GM12878 (cell line): Measurements from ENCODE around the gene PREX1. TPM values are rescaled to one million over a fixed set of nuclear protein-coding genes. Genes with fewer than 3 reads are reported as not detected.

Source experiments
- ATAC-seq: fragments of 200-7000 bp; cut with Tn5 transposase; 3 replicates; pipeline ENCODE4 v1.9.1; 2020; ENCODE audit warnings: mild to moderate bottlenecking, moderate library complexity
- BruUV-seq: library from RNA; stranded (reverse); fragments of 400-500 nt; replicated peaks from 2 replicates; lab custom pipeline; 2021; lab: Mats Ljungman, UMichigan
- CTCF ChIA-PET: fragments of 300-600 bp; sonication (Branson Sonifier 250); formaldehyde crosslinking; extraction: SDS; loops from one replicate; lab custom pipeline; 2021; ENCODE audit warnings: inconsistent platforms; lab: Yijun Ruan, JAX
- POLR2A ChIA-PET: fragments of 350-600 bp; formaldehyde crosslinking; extraction: SDS; loops from one replicate; lab custom pipeline; 2021; ENCODE audit warnings: inconsistent platforms; lab: Charles Lee
- RAD21 ChIA-PET: fragments of 300-600 bp; sonication (Branson Sonifier 250); formaldehyde crosslinking; loops from one replicate; lab custom pipeline; 2023; ENCODE audit warnings: antibody characterized with exemption; ENCODE audit not compliant: unreplicated experiment; lab: Charles Lee
- SMC1A ChIA-PET: fragments of 300-600 bp; sonication (Branson Sonifier 250); formaldehyde crosslinking; loops from one replicate; lab custom pipeline; 2023; ENCODE audit not compliant: unreplicated experiment, uncharacterized antibody; lab: Charles Lee
- DNase-seq: peaks from one replicate; pipeline ENCODE4 v3.0.0-alpha.2; 2011; ENCODE audit warnings: low read depth, low spot score
- FAIRE-seq: peaks from 3 replicates; lab custom pipeline; 2011; peaks lifted over from hg19 to GRCh38; lab: Jason Lieb, UNC
- H2AFZ ChIP-seq: 2 replicates; pipeline ENCODE4 v1.6.0; 2011; ENCODE audit warnings: low read depth, low read length, control low read depth; ENCODE audit not compliant: control insufficient read depth
- H3K27ac ChIP-seq: 2 replicates; pipeline ENCODE4 v1.5.1; 2011; ENCODE audit warnings: control low read depth; ENCODE audit not compliant: control insufficient read depth, insufficient read depth
- H3K27me3 ChIP-seq, 2 experiments: replicated peaks in 1 of 2; 2 replicates each; pipeline versions ENCODE4 v1.6.0 to v1.6.1; 2011; ENCODE audit warnings: low read length in 1 of 2; ENCODE audit not compliant: control insufficient read depth in 2 of 2, insufficient read depth in 2 of 2
- H3K36me3 ChIP-seq, 2 experiments: 2 replicates each; pipeline ENCODE4 v1.5.1; 2011; ENCODE audit warnings: low read length in 1 of 2; ENCODE audit not compliant: control insufficient read depth in 2 of 2, insufficient read depth in 2 of 2
- H3K4me1 ChIP-seq: 2 replicates; pipeline ENCODE4 v1.6.1; 2011; ENCODE audit warnings: mild to moderate bottlenecking, low read length, moderate library complexity, mixed read lengths; ENCODE audit not compliant: control insufficient read depth, insufficient read depth
- H3K4me2 ChIP-seq: 2 replicates; pipeline ENCODE4 v1.6.0; 2011; ENCODE audit warnings: control low read depth; ENCODE audit not compliant: control insufficient read depth, insufficient read depth
- H3K4me3 ChIP-seq: fragments of 200-600 bp; sonication (generic); 2 replicates; pipeline ENCODE4 v1.5.1; 2016
- H3K79me2 ChIP-seq: 2 replicates; pipeline ENCODE4 v1.6.0; 2011; ENCODE audit warnings: low read length; ENCODE audit not compliant: control insufficient read depth, insufficient read depth
- H3K9ac ChIP-seq: 2 replicates; pipeline ENCODE4 v1.8.0; 2011; ENCODE audit warnings: low read length, control low read depth, mixed read lengths; ENCODE audit not compliant: control insufficient read depth, insufficient read depth
- H3K9me3 ChIP-seq: replicated peaks from 3 replicates; pipeline ENCODE4 v1.5.1; 2011; ENCODE audit warnings: mild to moderate bottlenecking, low read length; ENCODE audit not compliant: control insufficient read depth, insufficient read depth
- H4K20me1 ChIP-seq: 2 replicates; pipeline ENCODE4 v1.6.0; 2011; ENCODE audit not compliant: control insufficient read depth, insufficient read depth
- BCLAF1 ChIP-seq: fragments of 450-650 bp; IDR thresholded peaks from 2 replicates; pipeline ENCODE4 v1.6.1; 2017; ENCODE audit warnings: antibody characterized with exemption, mild to moderate bottlenecking, moderate library complexity
- CBX3 ChIP-seq: fragments of 200-600 bp; sonication (generic); IDR thresholded peaks from 2 replicates; pipeline ENCODE4 v1.6.1; 2016; ENCODE audit warnings: low read depth, borderline replicate concordance
- SMARCA5 ChIP-seq: fragments of 450-650 bp; IDR thresholded peaks from 2 replicates; pipeline ENCODE4 v1.6.1; 2017; ENCODE audit warnings: mild to moderate bottlenecking
- SUZ12 ChIP-seq: fragments of 200-600 bp; sonication (generic); IDR thresholded peaks from one replicate; pipeline ENCODE4 v1.6.1; 2018; ENCODE audit warnings: antibody characterized with exemption, mild to moderate bottlenecking; ENCODE audit not compliant: unreplicated experiment
- WGBS: methylation state at CpG from one replicate; pipeline ENCODE4 v1.1.6; 2016; ENCODE audit warnings: low lambda C conversion rate; ENCODE audit not compliant: insufficient replicate concordance, insufficient coverage; ENCODE audit errors: missing lambda C conversion rate; 5-methylcytosine and 5-hydroxymethylcytosine counted together
- in situ Hi-C: fragments of 300-500 bp; cut with MboI; formaldehyde crosslinking; loops from 9 replicates; pipeline ENCODE4 v1.14.3; 2018; ENCODE audit warnings: mixed read lengths
- intact Hi-C: fragments of 100-400 bp; cut with micrococcal nuclease; formaldehyde crosslinking; loops from one replicate; pipeline ENCODE4 v1.14.2; 2022; ENCODE audit not compliant: unreplicated experiment
- polyA plus RNA-seq, 11 experiments: library from polyadenylated mRNA; depleted of rRNA in 4 of 11; unstranded in 6 of 11; stranded (reverse) in 5 of 11; fragments of >200 nt; fragmentation: Nextera tagmentation in 4 of 11; fragmentation: Illumina TruSeq in 1 of 11; extraction: Ambion mirVana in 4 of 11; extraction: Trizol in 1 of 11; gene quantifications; 1 replicate in 1 of 11; 2 replicates in 10 of 11; pipeline versions ENCODE4 v1.2.1 to v1.2.3, GENCODE V29; 2011 to 2016; ENCODE audit warnings: inconsistent platforms in 2 of 11, missing spikeins in 2 of 11, low read depth in 1 of 11
- total RNA-seq, 4 experiments: library from RNA; depleted of rRNA in 3 of 4; stranded (reverse); fragments of >200 nt in 3 of 4; fragmentation: Illumina TruSeq in 1 of 4; extraction: Trizol in 1 of 4; gene quantifications; 2 replicates each; pipeline versions ENCODE4 v1.2.1 to v1.2.3, GENCODE V29; 2013 to 2021

PREX1 gene
- total and polyA plus RNA-seq, 10 of the 15 experiments (the other 5 are each of a cell fraction or from before 2014, with no cell fraction given): 2.6 to 114 (median 38.9) TPM

- no peaks in the 10 kb centered on the region for H3K27me3 ChIP-seq
- 93% methylated on average over 8 of the region's 8 CpGs for WGBS
- CTCF ChIA-PET: no interaction called here
- no peak for DNase-seq
- no peak overlapping the region for H3K4me2 ChIP-seq
- in situ Hi-C loops: no loop called here
- H3K36me3 ChIP-seq: peaks cover 37 to 48% of the 10 kb centered on the region in 2 experiments
- no peak overlapping the region for H3K4me3 ChIP-seq
- no peak for ATAC-seq
- no peak overlapping the region for H2AFZ ChIP-seq
- H3K9me3 ChIP-seq: no peaks in the 10 kb centered on the region
- POLR2A ChIA-PET: interaction anchor here (0.6 kb wide), 1 partner anchor 229 kb away, joined by 3 read pairs; no protein-coding TSS in a partner anchor
- TF ChIP-seq SUZ12 (no peak), SMARCA5 (no peak), CBX3 (no peak), BCLAF1 (no peak)
- TF ChIP-seq, all 136 proteins: peak for 0
- H3K79me2 ChIP-seq: no peaks in the 10 kb centered on the region
- intact Hi-C loops: no loop called here
- no peaks in the 10 kb centered on the region for H4K20me1 ChIP-seq
- no peak overlapping the region for H3K9ac ChIP-seq
- H3K27ac ChIP-seq: no peak overlapping the region
- SMC1A ChIA-PET: interaction anchor here (0.8 kb wide), 1 partner anchor 141 kb away, joined by 3 read pairs; no protein-coding TSS in a partner anchor
- RAD21 ChIA-PET: no interaction called here
- no peak for FAIRE-seq
- BruUV-seq: no TSS peak
- no peaks in the 10 kb centered on the region for H3K4me1 ChIP-seq
These were observed 142.5 kb downstream of the PREX1 start for GRCh38 chr20:48685300-48685699.
